K562 (cell line): Measurements from ENCODE around the gene BCL11A. TPM values are rescaled to one million over a fixed set of nuclear protein-coding genes. Genes with fewer than 3 reads are reported as not detected.

Experiments
- ATAC-seq: fragments of 200-7000 bp; cut with Tn5 transposase; 3 replicates; pipeline ENCODE4 v1.9.1; 2020; ENCODE audit warnings: moderate library complexity
- BruUV-seq: library from RNA; stranded (reverse); fragments of 400-500 nt; replicated peaks from 2 replicates; lab custom pipeline; 2021; lab: Mats Ljungman, UMichigan
- CTCF ChIA-PET: fragments of 300-600 bp; formaldehyde crosslinking; extraction: SDS; loops from one replicate; lab custom pipeline; 2021; ENCODE audit warnings: low intra/inter-chr PET ratio; lab: Yijun Ruan, JAX
- POLR2A ChIA-PET: fragments of 300-600, 350-650 bp; sonication (Branson Sonifier 250); formaldehyde crosslinking; extraction: SDS; loops from one replicate; lab custom pipeline; 2021; ENCODE audit warnings: antibody characterized with exemption, inconsistent platforms; lab: Yijun Ruan, JAX
- DNase-seq, 4 experiments: peaks; one replicate each; pipeline versions ENCODE4 v3.0.0 to v3.0.0-alpha.2; 2011 to 2018; ENCODE audit warnings: low spot score in 3 of 4, mixed read lengths in 3 of 4; ENCODE audit errors: extremely low read depth in 1 of 4
- FAIRE-seq: peaks from 2 replicates; lab custom pipeline; 2011; peaks lifted over from hg19 to GRCh38; lab: Jason Lieb, UNC
- H2AFZ ChIP-seq: 2 replicates; pipeline ENCODE4 v1.6.0; 2011; ENCODE audit warnings: low read depth, low read length, control low read depth, inconsistent platforms
- H3K27ac ChIP-seq: fragments of 200-600 bp; 3 replicates; pipeline ENCODE4 v1.8.0; 2011; ENCODE audit warnings: low read depth, mild to moderate bottlenecking, control low read depth, inconsistent platforms, low read length, moderate library complexity, mixed read lengths; ENCODE audit errors: extremely low read depth
- H3K27me3 ChIP-seq, 2 experiments: fragments of 300-600 bp in 1 of 2; 2 replicates in 1 of 2; 3 replicates in 1 of 2; pipeline versions ENCODE4 v1.6.0 to v1.8.0; 2011; ENCODE audit warnings: inconsistent platforms in 2 of 2, low read length in 2 of 2, mild to moderate bottlenecking in 1 of 2, mixed read lengths in 1 of 2, moderate library complexity in 1 of 2; ENCODE audit not compliant: control insufficient read depth in 2 of 2, insufficient read depth in 2 of 2
- H3K36me3 ChIP-seq: fragments of 300-600 bp; 3 replicates; pipeline ENCODE4 v1.8.0; 2011; ENCODE audit warnings: mild to moderate bottlenecking, low read length, inconsistent platforms; ENCODE audit not compliant: control insufficient read depth, insufficient read depth
- H3K4me1 ChIP-seq, 2 experiments: fragments of 200-600 bp in 1 of 2; replicated peaks in 1 of 2; 2 replicates in 1 of 2; 3 replicates in 1 of 2; pipeline versions ENCODE4 v1.5.1 to v1.8.0; 2011; ENCODE audit warnings: inconsistent platforms in 2 of 2, low read length in 2 of 2, mild to moderate bottlenecking in 1 of 2, mixed read lengths in 1 of 2, moderate library complexity in 1 of 2; ENCODE audit not compliant: control insufficient read depth in 2 of 2, insufficient read depth in 2 of 2
- H3K4me2 ChIP-seq: 2 replicates; pipeline ENCODE4 v1.6.1; 2011; ENCODE audit warnings: low read length, control low read depth, inconsistent platforms, mixed read lengths; ENCODE audit not compliant: insufficient read depth
- H3K4me3 ChIP-seq: fragments of 200-600 bp; sonication (generic), shearing (Covaris generic); 2 replicates; pipeline ENCODE4 v1.5.1; 2016; ENCODE audit warnings: control low read depth, inconsistent platforms
- H3K79me2 ChIP-seq: fragments of 200-600 bp; 3 replicates; pipeline ENCODE4 v1.8.0; 2011; ENCODE audit warnings: low read length, inconsistent platforms; ENCODE audit not compliant: control insufficient read depth, insufficient read depth
- H3K9ac ChIP-seq, 2 experiments: 2 replicates each; pipeline versions ENCODE4 v1.6.0 to v1.6.1; 2011; ENCODE audit warnings: low read depth in 2 of 2, low read length in 2 of 2, control low read depth in 1 of 2, inconsistent platforms in 1 of 2, mild to moderate bottlenecking in 1 of 2, mixed read lengths in 1 of 2; ENCODE audit not compliant: insufficient read depth in 1 of 2
- H3K9me1 ChIP-seq: one replicate; pipeline ENCODE4 v1.6.0; 2011; ENCODE audit warnings: inconsistent platforms, mild to moderate bottlenecking, low read length, moderate library complexity; ENCODE audit not compliant: control insufficient read depth, insufficient read depth
- H3K9me3 ChIP-seq: replicated peaks from 2 replicates; pipeline ENCODE4 v1.5.1; 2011; ENCODE audit warnings: low read depth, low read length, inconsistent platforms; ENCODE audit not compliant: control insufficient read depth, insufficient read depth
- H4K20me1 ChIP-seq: replicated peaks from 2 replicates; pipeline ENCODE4 v1.6.1; 2011; ENCODE audit warnings: low read length, inconsistent platforms, mixed read lengths; ENCODE audit not compliant: control insufficient read depth, insufficient read depth
- EP400 ChIP-seq: fragments of 450-650 bp; IDR thresholded peaks from 2 replicates; pipeline ENCODE4 v1.6.1; 2017; ENCODE audit warnings: antibody characterized with exemption, mild to moderate bottlenecking, moderate library complexity
- MAZ ChIP-seq, 2 experiments: fragments of 450-650 bp in 1 of 2; sonication (generic) in 1 of 2; formaldehyde crosslinking; IDR thresholded peaks in 1 of 2; conservative IDR thresholded peaks in 1 of 2; 2 replicates each; pipeline versions ENCODE4 v1.4.0 to v1.5.0; 2020; ENCODE audit warnings: mild to moderate bottlenecking in 1 of 2, missing genetic modification reagents in 1 of 2
- PYGO2 ChIP-seq: fragments of 450-650 bp; IDR thresholded peaks from 2 replicates; pipeline ENCODE4 v1.6.1; 2016; ENCODE audit warnings: mild to moderate bottlenecking, missing genetic modification characterization, moderate library complexity, missing compliant biosample characterization
- SMC3 ChIP-seq: conservative IDR thresholded peaks from 2 replicates; pipeline ENCODE4 v1.6.1; 2011; ENCODE audit warnings: low read depth, low read length, improper control_type of control experiment; ENCODE audit not compliant: insufficient read depth
- ZBTB40 ChIP-seq, 2 experiments: fragments of 450-650 bp in 1 of 2; sonication (generic) in 1 of 2; formaldehyde crosslinking in 1 of 2; IDR thresholded peaks; 2 replicates each; pipeline versions ENCODE4 v1.7.1 to v1.9.0; 2016 to 2022; ENCODE audit warnings: inconsistent platforms in 1 of 2, mild to moderate bottlenecking in 1 of 2, missing genetic modification reagents in 1 of 2
- ZNF224 ChIP-seq: sonication (generic); formaldehyde crosslinking; IDR thresholded peaks from 2 replicates; pipeline ENCODE4 v1.8.0; 2022; ENCODE audit warnings: mild to moderate bottlenecking, missing genetic modification reagents
- ZNF282 ChIP-seq: sonication (generic); formaldehyde crosslinking; IDR thresholded peaks from 2 replicates; pipeline ENCODE4 v1.8.1; 2023; ENCODE audit warnings: missing genetic modification reagents
- ZNF695 ChIP-seq: fragments of 450-650 bp; formaldehyde crosslinking; IDR thresholded peaks from 2 replicates; pipeline ENCODE4 v1.4.0; 2020; ENCODE audit warnings: mild to moderate bottlenecking, moderate library complexity
- WGBS: fragments of 100-300 bp; shearing (Covaris generic); methylation state at CpG from one replicate; pipeline ENCODE4 v1.1.6; 2016; ENCODE audit warnings: low coverage, mixed read lengths; ENCODE audit not compliant: insufficient coverage; ENCODE audit errors: missing lambda C conversion rate; 5-methylcytosine and 5-hydroxymethylcytosine counted together
- in situ Hi-C: fragments of 300-500 bp; cut with MboI; formaldehyde crosslinking; loops from 4 replicates; pipeline ENCODE4 v1.15.0; 2018; ENCODE audit warnings: inconsistent platforms, mixed read lengths
- intact Hi-C: fragments of 100-400 bp; cut with micrococcal nuclease; formaldehyde crosslinking; loops from 2 replicates; pipeline ENCODE4 v1.14.2; 2022
- polyA plus RNA-seq, 8 experiments: library from polyadenylated mRNA; depleted of rRNA in 4 of 8; stranded (reverse) in 5 of 8; unstranded in 3 of 8; fragments of >200 nt; fragmentation: Nextera tagmentation in 2 of 8; fragmentation: Illumina TruSeq in 1 of 8; extraction: Ambion mirVana in 2 of 8; extraction: Trizol in 1 of 8; gene quantifications; 2 replicates each; pipeline versions ENCODE4 v1.2.1 to v1.2.3, GENCODE V29; 2011 to 2014; ENCODE audit warnings: inconsistent platforms in 1 of 8, missing spikeins in 1 of 8
- total RNA-seq, 7 experiments: library from RNA; depleted of rRNA in 6 of 7; stranded (reverse); fragments of >200 nt in 6 of 7; fragmentation: Illumina TruSeq in 2 of 7; extraction: Trizol in 2 of 7; gene quantifications; 2 replicates each; pipeline versions ENCODE4 v1.2.1 to v1.2.3, GENCODE V29; 2011 to 2021; ENCODE audit warnings: low replicate concordance in 1 of 7
- TF ChIP-seq, protein P1 (sequence below): fragments of 250-450 bp; sonication (Bioruptor Pico); IDR thresholded peaks from 2 replicates; pipeline ENCODE4 v1.8.0; 2021; ENCODE audit warnings: mild to moderate bottlenecking, moderate library complexity

BCL11A gene
- total and polyA plus RNA-seq, 9 of the 15 experiments (the other 6 are each of a cell fraction or from before 2014, with no cell fraction given): 0.13 TPM; not detected in 8

GRCh38 chr2:60411295-60411694, 142.2 kb downstream of the BCL11A start (continued):
- TF ChIP-seq ZNF695: no peak

DNA sequence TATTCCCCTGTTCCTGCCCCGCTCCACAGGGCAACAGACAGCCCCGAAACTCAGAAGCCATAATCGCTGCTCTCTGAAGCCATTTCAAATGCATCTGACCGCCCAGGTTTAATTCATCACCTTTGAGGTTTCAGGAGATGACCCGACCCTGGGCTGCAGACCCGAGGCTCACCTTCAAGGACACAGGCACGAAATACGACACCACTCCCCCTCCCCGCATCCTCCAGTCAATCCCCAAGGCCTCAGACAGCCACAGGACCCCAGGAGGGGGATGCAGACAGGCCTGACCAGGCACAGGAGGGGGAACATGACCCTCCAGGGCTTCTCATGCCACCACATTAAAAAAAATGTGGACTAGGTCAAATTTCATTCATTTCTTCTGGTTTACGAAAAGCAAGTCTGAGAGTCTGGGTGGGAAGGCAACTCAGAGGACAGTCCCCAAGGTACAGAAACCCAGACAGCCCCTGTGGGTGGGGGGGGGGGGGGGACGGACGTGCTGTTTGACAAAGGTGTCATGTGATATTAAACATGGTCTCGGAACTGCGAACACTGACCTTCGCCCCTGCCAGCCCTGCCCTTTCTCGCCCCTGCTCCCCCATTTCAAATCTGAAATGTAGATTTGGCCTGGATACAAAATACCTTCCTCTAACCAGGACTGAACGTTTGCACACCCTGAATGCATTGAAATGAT, 142.9 kb downstream of the BCL11A start:
- Histone ChIP-seq H3K4me1 (no peaks in the 10 kb centered on the region), H3K9me1 (no peaks in the 10 kb centered on the region), H3K9me3 (no peaks in the 10 kb centered on the region), H3K9ac (no peak overlapping the region), H4K20me1 (no peaks in the 10 kb centered on the region; the same call in 1 of the 2 replicates), H3K36me3 (no peaks in the 10 kb centered on the region), H3K79me2 (no peaks in the 10 kb centered on the region), H2AFZ (no peak overlapping the region), H3K4me2 (no peak overlapping the region), H3K4me3 (no peak overlapping the region), H3K27me3 (peaks cover 3 to 23% of the 10 kb centered on the region in 2 experiments; a peak in 2 of 5 replicates), H3K27ac (no peak overlapping the region)
- BruUV-seq: no TSS peak
- intact Hi-C loops (no loop called here), in situ Hi-C loops (no loop called here)
- ChIA-PET CTCF (no interaction called here), POLR2A (no interaction called here)
- FAIRE-seq (no peak), DNase-seq (no peak), ATAC-seq (no peak)
- WGBS: 2% methylated on average over 15 of the region's 17 CpGs
- TF ChIP-seq MAZ (CRISPR knock-in tag; conservative IDR thresholded peaks at IDR 0.05 in 1 of 2, IDR thresholded peaks at IDR 0.05 in 1 of 2) (no peak), ZNF224 (CRISPR knock-in tag) (no peak), EP400 (no peak), SMC3 (no peak), ZNF282 (CRISPR knock-in tag) (no peak), ZBTB40 (IDR thresholded peaks at IDR 0.05) (no peak), ZBTB40 (CRISPR knock-in tag; IDR thresholded peaks at IDR 0.05) (no peak), PYGO2 (tag) (no peak)
- TF ChIP-seq, protein P1, sequence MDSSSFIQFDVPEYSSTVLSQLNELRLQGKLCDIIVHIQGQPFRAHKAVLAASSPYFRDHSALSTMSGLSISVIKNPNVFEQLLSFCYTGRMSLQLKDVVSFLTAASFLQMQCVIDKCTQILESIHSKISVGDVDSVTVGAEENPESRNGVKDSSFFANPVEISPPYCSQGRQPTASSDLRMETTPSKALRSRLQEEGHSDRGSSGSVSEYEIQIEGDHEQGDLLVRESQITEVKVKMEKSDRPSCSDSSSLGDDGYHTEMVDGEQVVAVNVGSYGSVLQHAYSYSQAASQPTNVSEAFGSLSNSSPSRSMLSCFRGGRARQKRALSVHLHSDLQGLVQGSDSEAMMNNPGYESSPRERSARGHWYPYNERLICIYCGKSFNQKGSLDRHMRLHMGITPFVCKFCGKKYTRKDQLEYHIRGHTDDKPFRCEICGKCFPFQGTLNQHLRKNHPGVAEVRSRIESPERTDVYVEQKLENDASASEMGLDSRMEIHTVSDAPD (CRISPR knock-in tag): no peak
